Inferior parietal cortex (tissue), 1 donor: ENCODE data around the gene MEG3.

Experiments
- DNase-seq: peaks from one replicate; pipeline ENCODE4 v3.0.0-alpha.2; 2016; ENCODE audit errors: extremely low spot score

The MEG3 gene

DNA sequence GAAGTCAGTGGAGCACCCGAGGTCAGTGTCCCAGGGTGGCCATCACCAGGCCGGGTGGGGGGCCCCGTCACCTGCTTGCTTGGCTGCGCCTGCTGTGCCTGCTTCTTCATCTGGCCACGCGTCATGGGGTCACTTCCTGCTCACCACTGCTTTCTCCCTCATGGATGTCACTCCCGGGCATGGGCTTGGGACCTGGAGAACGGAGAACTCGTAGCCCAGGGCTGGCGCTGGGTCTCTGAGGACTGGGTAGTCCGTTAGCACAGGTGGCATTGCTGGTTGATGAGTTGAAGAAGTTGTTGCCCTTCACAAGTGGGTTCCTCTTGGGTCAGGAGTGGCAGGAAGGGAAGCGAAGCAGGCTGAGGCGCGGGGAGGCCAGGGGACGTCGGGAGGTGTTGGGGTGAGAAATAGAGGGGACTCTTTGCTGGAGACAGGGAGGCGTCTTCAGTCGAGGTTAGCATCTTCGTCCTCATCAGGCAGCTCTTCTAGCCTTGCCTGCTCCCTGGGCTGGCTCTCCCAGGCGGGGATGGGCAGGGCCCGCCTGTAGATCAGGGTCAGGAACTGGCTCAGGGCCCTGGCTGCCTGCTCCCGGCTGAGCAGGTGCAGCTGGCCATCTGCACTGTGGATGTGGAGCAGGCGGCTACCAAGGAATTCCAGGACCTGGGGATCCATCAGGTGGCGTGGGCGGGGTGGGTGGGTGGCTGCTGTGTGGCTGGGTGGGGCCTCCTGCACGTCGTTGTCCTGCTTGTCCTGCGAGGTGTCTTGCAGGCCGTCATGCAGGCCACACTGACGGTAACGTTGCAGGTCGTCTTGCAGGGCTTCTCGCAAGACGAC is 54.6 kb downstream of the MEG3 start:
- DNase-seq: no peak

- DNase-seq: no peak
Observed at GRCh38 chr14:100881211-100882025, 55.5 kb downstream of the MEG3 start.

GRCh38 chr14:100882026-100882967 is 56.4 kb downstream of the MEG3 start:
- no peak for DNase-seq

GRCh38 chr14:100882991-100883788 is 57.3 kb downstream of the MEG3 start:
- DNase-seq: no peak

DNA sequence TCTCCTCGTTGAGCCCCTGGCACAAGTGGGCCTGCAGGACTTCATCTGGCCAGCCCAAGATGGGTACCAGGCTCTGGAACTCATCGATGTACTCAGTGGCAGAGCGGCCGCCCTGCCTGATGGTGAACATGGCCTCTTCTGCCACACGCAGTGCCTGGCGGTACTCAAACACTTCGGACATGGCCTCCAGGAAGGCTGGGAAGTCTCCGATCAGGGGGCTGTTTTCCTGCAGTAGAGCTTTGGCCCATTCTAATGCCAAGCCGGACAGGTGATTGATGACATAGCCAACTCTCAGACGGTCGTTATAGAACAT is 57.8 kb downstream of the MEG3 start:
- DNase-seq: no peak

GRCh38 chr14:100884456-100884855 is 58.5 kb downstream of the MEG3 start:
- DNase-seq: no peak

- no peak for DNase-seq
Observed at GRCh38 chr14:100885196-100885595, 59.3 kb downstream of the MEG3 start.

- DNase-seq: no peak
Observed at GRCh38 chr14:100885617-100886016, 59.7 kb downstream of the MEG3 start.

GRCh38 chr14:100887728-100888335 is 61.9 kb downstream of the MEG3 start:
- no peak for DNase-seq

GRCh38 chr14:100888789-100889315 is 62.9 kb downstream of the MEG3 start:
- no peak for DNase-seq

DNA sequence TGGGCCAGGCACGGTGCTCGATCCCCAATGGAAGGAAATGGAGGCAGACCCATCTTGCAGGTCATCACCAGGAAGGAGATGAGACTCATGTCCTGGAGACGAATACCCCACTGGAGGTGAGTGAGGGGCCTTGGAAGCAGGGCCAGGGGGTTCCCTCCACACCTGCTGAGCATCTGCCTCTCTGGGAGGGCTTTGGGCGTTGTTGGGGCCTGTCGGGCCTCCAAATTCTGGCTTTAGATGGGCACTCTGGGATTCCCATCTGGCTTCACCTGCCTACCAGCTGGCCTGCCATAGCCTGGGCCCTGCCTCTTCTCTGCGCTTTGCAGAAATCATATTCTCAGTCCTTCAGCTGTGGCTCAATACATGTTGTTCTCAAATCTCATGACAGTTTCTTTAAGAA is 63.7 kb downstream of the MEG3 start:
- DNase-seq: no peak

GRCh38 chr14:100890061-100890850 is 64.3 kb downstream of the MEG3 start:
- DNase-seq: no peak

GRCh38 chr14:100891051-100891450 is 65.1 kb downstream of the MEG3 start:
- no peak for DNase-seq

GRCh38 chr14:100891501-100892445 is 65.9 kb downstream of the MEG3 start:
- no peak for DNase-seq

GRCh38 chr14:100892496-100893227 is 66.7 kb downstream of the MEG3 start:
- DNase-seq: no peak

GRCh38 chr14:100893228-100893601 is 67.3 kb downstream of the MEG3 start:
- no peak for DNase-seq

DNA sequence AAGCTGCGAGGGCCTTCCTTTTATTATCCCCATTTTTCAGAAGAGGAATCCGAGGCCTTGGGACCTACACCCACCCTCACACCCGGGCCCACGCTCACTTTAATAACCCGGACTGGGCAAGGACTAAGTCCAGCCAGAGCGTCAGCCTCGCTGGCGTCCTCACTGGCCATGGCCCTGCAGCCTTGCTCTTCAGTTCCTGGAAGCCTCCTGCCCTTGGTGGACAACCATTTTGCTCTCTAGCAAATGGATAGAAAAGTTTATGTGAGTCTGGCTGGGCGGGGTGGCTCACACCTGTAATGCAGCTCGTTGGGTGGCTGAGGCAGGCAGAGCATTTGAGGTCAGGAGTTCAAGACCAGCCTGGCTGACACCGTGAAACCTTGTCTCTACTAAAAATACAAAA is 67.8 kb downstream of the MEG3 start:
- no peak for DNase-seq

GRCh38 chr14:100894416-100894815 is 68.5 kb downstream of the MEG3 start:
- no peak for DNase-seq
